GM18505 (cell line): Measurements from ENCODE around the gene ATAD3C.
"Not testable (repeated sequence)": the region's sequence is repeated elsewhere in the genome, so short reads cannot be mapped to it uniquely, and the experiment has no call there.

ENCODE experiments used
- ATAC-seq: cut with Tn5 transposase; IDR thresholded peaks from one replicate; pipeline ENCODE4 v1.9.1; 2021; ENCODE audit not compliant: unreplicated experiment
- POLR2A ChIP-seq: IDR thresholded peaks from 4 replicates; pipeline ENCODE4 v1.6.1; 2011; ENCODE audit warnings: borderline replicate concordance; ENCODE audit not compliant: insufficient read depth, insufficient read length; ENCODE audit errors: extremely low read depth

The ATAD3C gene

DNA sequence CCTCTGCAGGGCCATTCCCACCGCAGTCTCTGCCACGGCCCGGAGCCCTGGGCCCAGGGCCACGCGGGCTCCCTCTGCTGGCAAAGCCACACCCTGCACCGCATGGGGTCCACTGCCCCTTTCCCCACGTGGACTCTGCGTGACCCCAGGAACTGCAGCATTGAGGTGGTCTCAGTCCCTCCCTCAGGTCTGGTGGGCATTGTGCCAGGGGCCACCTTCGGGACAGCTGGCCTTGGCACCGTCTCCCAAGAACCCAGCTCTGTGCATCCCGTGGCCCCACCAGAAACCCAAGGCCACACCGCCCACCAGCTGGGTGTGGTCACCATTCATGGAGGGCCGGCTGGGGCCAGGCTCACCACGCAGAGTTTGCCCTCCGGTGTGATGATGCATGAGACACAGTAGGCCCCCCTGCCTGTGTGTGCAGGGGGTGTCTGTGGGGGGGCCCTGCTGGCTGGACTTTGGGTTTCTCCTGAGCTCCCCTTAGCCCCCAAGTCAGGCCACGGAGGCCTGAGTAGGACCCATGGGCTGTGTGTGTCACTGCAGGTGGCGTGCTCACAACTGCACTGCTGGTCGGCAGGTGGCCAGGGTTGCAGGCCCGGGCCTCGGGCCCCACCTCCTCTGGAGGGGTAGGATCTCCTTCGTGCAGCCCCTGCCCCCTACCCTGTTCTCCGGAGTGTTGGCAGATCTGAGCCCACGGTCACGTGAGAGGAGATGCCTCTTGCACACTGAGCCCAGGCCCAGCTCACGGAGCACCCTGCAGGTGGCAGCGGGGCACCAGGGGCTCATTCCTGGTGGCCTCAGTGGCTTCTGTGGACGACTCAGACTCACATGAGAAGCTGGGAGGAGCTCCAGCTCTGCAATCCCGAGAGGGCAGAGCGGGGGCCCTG lies 8.2 kb upstream of the ATAD3C start:
- no peak for ATAC-seq
- TF ChIP-seq POLR2A: no peak

DNA sequence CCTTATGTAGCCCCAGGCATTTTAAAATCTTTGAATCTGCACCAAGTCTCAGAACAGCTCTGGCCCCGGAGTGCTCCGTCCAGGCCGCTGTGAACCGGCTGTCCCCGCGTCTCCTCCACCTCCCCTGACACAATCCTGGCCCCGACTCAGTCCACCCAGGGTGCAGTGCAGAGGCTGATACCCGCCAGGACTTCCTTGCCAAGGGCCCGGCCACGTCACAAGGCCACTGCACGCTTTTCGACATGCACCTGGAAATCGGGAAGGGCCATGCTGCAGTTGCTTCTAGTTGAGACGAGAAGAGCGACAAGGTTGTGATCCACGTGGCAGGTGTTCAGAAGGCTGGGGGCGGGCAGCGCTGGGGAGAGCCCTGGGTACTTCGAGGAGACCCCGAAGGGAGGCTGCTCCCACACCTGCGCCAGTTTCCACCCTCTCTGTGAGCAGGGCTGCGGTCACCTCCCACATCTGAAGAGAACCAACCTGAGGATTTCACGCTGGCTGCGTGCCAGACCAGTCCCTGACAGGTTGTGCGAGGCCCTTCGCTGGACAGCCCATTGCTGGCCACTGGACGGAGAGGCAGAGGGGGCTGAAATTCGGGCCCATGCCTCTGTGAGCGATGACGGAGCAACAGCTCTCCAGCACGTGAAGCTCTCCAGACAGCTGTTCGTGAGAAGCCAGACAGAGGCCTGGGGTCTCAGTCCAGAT lies 7.3 kb upstream of the ATAD3C start:
- no peak for ATAC-seq

DNA sequence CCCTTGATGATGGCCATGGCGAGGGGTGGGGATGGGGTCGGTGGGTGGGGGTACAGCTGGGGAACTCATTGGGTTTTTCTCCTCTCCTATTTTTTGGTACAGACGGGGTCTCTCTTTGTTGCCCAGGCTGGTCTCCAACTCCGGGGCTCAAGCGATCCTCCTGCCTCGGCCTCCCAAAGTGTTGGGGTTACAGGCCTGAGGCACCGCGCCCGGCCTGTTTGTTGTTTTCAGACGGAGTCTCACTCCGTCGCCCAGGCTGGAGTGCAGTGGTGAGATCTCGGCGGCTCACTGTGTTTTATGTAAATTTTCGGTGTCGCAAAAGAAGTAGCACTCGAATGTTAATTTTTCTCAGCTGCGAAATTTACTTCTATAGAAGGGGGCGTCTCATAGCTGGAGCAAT lies 2.9 kb upstream of the ATAD3C start:
- not testable (repeated sequence) for ATAC-seq

More for the DNA sequence above, 7.3 kb upstream of the ATAD3C start:
- no peak for TF ChIP-seq POLR2A

DNA sequence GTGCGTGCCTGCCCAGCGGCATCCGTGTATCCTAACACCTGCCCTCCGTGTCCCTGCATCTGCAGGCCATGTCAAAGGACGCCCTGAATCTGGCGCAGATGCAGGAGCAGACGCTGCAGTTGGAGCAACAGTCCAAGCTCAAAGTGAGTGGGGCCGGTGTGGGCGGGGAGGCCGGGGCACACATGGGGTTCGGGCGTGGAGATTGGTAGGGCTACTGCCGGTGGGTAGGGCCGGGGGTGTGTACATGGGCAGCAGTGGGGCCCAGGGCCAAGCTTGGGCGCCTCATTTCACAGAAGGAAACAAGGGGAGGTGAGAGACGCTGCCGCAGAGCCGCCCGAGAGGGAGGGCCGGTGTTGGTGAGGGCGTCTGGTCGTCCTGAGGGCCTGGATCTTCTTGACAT lies 1.1 kb downstream of the ATAD3C start:
- ATAC-seq: not testable (repeated sequence)

- no peak for TF ChIP-seq POLR2A
These were observed 2.3 kb downstream of the ATAD3C start for GRCh38 chr1:1451696-1452364.

DNA sequence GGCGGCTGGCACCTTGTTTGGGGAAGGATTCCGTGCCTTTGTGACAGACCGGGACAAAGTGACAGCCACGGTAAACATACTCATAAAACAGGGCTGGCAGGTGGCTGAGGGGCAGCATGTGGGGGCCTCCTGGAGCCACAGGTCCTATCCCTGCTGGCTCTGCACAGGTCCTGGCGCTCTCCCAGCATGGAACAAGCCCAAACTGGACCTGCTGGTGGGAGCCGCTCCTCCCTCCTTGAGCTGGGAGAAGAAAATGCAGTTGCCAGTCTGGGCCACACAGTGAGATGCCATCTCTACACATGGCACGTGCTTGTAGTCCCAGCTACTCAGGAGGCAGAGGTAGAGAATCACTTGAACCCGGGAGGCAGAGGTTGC lies 2.9 kb downstream of the ATAD3C start:
- ATAC-seq: not testable (repeated sequence)

More at GRCh38 chr1:1451696-1452364, 2.3 kb downstream of the ATAD3C start:
- ATAC-seq: no peak

- no peak for TF ChIP-seq POLR2A
- ATAC-seq: no peak
These were observed 3.4 kb downstream of the ATAD3C start for GRCh38 chr1:1452882-1453281.

DNA sequence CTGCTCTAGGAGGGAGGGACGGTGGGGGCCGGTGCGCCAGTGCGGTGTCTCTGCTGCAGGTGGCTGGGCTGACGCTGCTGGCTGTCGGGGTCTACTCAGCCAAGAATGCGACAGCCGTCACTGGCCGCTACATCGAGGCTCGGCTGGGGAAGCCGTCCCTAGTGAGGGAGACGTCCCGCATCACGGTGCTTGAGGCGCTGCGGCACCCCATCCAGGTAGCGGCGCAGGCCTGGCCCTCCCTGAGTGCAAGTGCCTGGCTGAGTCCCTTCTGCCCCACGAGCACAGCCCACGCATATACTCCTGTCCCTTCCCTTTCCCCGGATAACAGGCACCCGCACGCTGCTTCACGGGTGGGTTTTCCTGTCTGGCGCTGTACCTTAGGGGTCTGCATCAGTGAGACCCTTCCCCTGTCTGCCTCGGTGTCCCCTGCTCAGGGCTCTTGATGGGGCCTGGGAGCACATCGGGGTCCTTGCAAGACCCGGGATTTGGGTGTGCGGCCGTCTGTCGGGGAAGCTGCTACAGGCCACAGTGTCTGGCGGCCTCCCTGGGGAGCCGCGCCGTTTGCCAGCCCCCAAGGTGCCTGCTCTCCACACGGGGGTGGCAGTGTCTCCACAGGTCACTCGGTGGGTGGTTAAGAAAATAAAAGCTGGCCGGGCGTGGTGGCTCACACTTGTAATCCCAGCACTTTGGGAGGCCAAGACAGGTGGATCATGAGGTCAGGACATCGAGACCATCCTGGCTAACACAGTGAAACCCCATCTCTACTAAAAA lies 5.0 kb downstream of the ATAD3C start:
- not testable (repeated sequence) for ATAC-seq

- ATAC-seq: no peak
- no peak for TF ChIP-seq POLR2A
These were observed 5.9 kb downstream of the ATAD3C start for GRCh38 chr1:1455366-1455884.

DNA sequence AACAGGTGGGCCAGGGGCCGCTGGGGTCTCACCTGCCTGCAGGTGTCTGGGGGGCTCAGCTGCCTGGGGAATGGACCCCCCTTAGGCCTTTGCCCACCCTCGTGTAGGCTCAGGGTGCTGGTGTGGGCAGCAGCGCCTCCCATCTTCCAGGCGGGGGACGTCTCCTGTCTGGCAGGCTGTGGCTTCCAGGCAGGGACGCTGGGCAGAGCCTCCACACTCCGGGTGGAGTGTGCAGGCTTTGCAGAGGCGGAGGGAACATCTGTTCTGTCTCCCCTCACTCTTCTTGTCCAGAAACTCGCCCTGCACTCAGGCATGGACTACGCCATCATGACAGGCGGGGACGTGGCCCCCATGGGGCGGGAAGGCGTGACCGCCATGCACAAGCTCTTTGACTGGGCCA lies 6.4 kb downstream of the ATAD3C start:
- not testable (repeated sequence) for ATAC-seq

DNA sequence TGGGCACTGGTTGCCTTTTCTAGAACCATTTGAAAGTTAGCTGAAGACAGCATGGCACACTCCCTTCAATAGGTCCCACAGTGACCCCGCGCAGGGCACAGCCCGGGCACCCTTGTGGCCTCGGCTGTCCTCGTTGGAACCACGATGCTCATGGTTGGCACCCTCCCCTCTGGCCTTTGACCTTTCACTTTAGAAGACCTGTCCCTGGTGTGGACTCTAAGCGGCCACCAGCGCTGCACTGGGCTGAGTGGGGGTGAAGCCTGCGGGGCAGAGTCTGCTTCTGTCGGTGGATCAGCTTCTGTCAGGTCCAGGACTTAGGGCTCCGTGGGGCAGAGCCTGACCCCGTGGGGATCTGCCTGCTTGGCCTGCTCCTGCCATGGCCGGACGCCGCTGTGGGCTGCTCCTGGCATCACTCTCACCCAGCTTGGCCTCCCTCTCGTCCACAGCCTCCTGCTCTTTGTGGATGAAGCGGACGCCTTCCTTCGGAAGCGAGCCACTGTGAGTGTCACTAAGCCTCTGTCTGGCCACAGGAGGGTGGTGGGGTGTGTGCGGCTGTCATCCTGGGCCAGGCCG lies 7.3 kb downstream of the ATAD3C start:
- not testable (repeated sequence) for ATAC-seq

DNA sequence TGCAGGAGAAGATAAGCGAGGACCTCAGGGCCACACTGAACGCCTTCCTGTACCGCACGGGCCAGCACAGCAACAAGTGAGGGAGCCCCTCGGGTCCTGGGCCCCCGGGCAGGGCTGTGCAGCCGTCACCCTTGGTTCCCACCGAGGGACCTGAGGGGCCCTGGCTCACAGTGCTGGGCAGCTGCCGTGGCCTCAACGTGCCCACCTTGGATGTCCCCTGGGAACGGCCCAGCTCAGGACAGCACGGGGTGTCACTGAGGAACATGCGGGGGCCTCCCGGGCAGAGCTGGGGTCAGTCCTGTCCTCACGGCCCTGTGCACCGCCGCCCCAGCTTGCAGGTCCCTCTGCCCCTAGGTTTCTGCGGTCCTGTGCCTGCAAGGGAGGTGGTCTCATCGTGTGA lies 9.7 kb downstream of the ATAD3C start:
- ATAC-seq: not testable (repeated sequence)

DNA sequence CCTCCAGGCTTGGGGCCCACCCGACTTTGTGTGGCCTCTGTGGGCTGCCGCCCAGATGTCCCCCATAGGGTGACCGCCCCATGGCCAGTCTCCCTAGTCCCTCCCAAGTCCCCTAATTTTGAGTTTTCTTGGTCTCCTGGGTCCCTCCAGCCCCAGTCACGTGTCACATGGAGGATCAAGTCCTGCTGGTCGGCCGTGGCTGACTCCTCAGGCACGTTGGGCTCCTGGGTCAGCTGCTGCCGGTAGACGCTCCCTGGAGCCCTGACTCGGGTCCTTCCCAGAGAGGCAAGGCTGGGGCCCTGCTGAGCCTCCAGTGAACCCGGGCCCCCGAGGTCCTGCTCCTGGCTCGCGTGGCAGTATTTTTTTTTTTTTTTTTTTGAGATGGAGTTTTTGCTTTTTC lies 10.2 kb downstream of the ATAD3C start:
- ATAC-seq: not testable (repeated sequence)
